Heart right ventricle (tissue), 16 donors: Measurements from ENCODE around the gene CRMP1. TPM values are rescaled to one million over a fixed set of nuclear protein-coding genes. Genes with fewer than 3 reads are reported as not detected.

ENCODE experiments used
- ATAC-seq, 8 donors: fragments of 200-7000 bp; cut with Tn5 transposase; one replicate each; pipeline ENCODE4 v1.9.1; 2020; ENCODE audit warnings: mild to moderate bottlenecking in 8 of 8, moderate library complexity in 8 of 8, moderate number of reproducible peaks in 1 of 8
- DNase-seq, 2 donors: peaks; one replicate each; pipeline ENCODE4 v3.0.0-alpha.2; 2020
- H3K27ac ChIP-seq, 10 donors: fragments of 200-600 bp; sonication (generic) in 2 of 10; one replicate each; pipeline versions ENCODE4 v1.5.0 to v1.8.0; 2020 to 2022; ENCODE audit warnings: mild to moderate bottlenecking in 3 of 10
- H3K27me3 ChIP-seq, 7 donors: fragments of 200-600 bp; one replicate each; pipeline ENCODE4 v1.8.0; 2021 to 2022; ENCODE audit warnings: mild to moderate bottlenecking in 2 of 7
- H3K36me3 ChIP-seq, 9 donors: fragments of 200-600 bp; sonication (generic) in 1 of 9; one replicate each; pipeline versions ENCODE4 v1.5.0 to v1.8.0; 2020 to 2022; ENCODE audit warnings: mild to moderate bottlenecking in 2 of 9
- H3K4me1 ChIP-seq, 9 donors: fragments of 200-600 bp; sonication (generic) in 1 of 9; one replicate each; pipeline versions ENCODE4 v1.5.0 to v1.8.0; 2020 to 2022; ENCODE audit warnings: mild to moderate bottlenecking in 4 of 9
- H3K4me3 ChIP-seq, 10 donors: fragments of 200-600 bp; sonication (generic) in 2 of 10; one replicate each; pipeline versions ENCODE4 v1.5.0 to v1.8.0; 2020 to 2022; ENCODE audit warnings: mild to moderate bottlenecking in 7 of 10, moderate library complexity in 2 of 10
- H3K9me3 ChIP-seq, 11 donors: fragments of 200-600 bp in 10 of 11; sonication (generic) in 2 of 11; one replicate each; pipeline versions ENCODE4 v1.5.0 to v1.8.0; 2013 to 2022; ENCODE audit warnings: mild to moderate bottlenecking in 2 of 11, control low read depth in 1 of 11, moderate library complexity in 1 of 11
- CTCF ChIP-seq, 9 donors: fragments of 200-600 bp; sonication (generic) in 2 of 9; IDR thresholded peaks; one replicate each; pipeline versions ENCODE4 v1.5.0 to v1.8.0; 2021 to 2022; ENCODE audit warnings: antibody characterized with exemption in 9 of 9, mild to moderate bottlenecking in 5 of 9, moderate library complexity in 1 of 9
- WGBS, 2 donors: extraction: QIAGEN DNeasy Blood & Tissue Kit; methylation state at CpG; one replicate each; pipeline ENCODE4 v1.1.7; 2013; ENCODE audit warnings: inconsistent platforms in 1 of 2; 5-methylcytosine and 5-hydroxymethylcytosine counted together
- intact Hi-C, 10 donors: fragments of 100-400 bp; cut with DNase I; formaldehyde crosslinking; loops; one replicate each; pipeline versions ENCODE4 v1.11.1 to v1.14.2; 2022
- polyA plus RNA-seq, 2 donors: library from polyadenylated mRNA; stranded (reverse); fragments of 200-250 nt; gene quantifications; one replicate each; pipeline ENCODE4 v1.2.3, GENCODE V29; 2013
- total RNA-seq, 10 donors: library from RNA; stranded (reverse); fragmentation: NEBNext Ultra II Directional in 3 of 10; extraction: Animal tissue kit (Norgen Biotek cat#: 25700) in 3 of 10; gene quantifications; one replicate each; pipeline versions ENCODE4 v1.2.1 to v1.2.4, GENCODE V29; 2021 to 2023
- donor health status: Arrhythmogenic right ventricular cardiomyopathy.
- donor health status: ischemic (EF 13 %, LVEDD 7.1; RV severe dilation, severe dysfunction).
- donor health status: healthy with polysubstance abuse.
- donor health status: DM: no; HTN: yes; CAD: no.
- donor health status: DM: no; HTN: no; CAD: no.
- donor health status: ischemic (EF 25% LVEDD 6.9; RV normal size, moderate dysfunction).
- donor health status: ischemic (EF 25% LVEDD 5.7; RV mildly dilated, moderate dysfunction).
- donor health status: healthy.
- donor health status: DM: yes; HTN: yes; CAD: no.
- donor health status: Ischemic cardiomyopathy.
- donor health status: ischemic (EF 35%, LVEDD 5.7; RV mildly dilated, moderate dysfunction).
- donor health status: nonischemic (EF 11% LVEDD 7.7; RV severe dilation, severe dysfunction).
- donor health status: DM: yes; HTN: yes; CAD: no.
- donor health status: PGD.
- donor health status: ischemic (EF 29% LVEDD 5.4; RV normal size, mild dysfunction).
- donor health status: nonischemic (EF 23%, LVEDD 6.1; RV moderate dilation, normal function).

Gene CRMP1
- total and polyA plus RNA-seq, 12 donors = 0.40 to 2.3 (median 0.95) TPM

GRCh38 chr4:5798946-5799345 is 93.9 kb downstream of the CRMP1 start:
- no peaks in the 10 kb centered on the region for H3K9me3 ChIP-seq
- DNase-seq (no peak), ATAC-seq (no peak)
- H3K36me3 ChIP-seq = peaks cover 0 to 47% (median 0%) of the 10 kb centered on the region in 9 donors
- 92 to 97% methylated on average over 11 of the region's 11 CpGs for WGBS, 2 donors
- no peaks in the 10 kb centered on the region for H3K27me3 ChIP-seq
- TF ChIP-seq CTCF (IDR thresholded peaks at IDR 0.05) = no peak
- no peaks in the 10 kb centered on the region for H3K4me1 ChIP-seq
- H3K4me3 ChIP-seq = no peak overlapping the region
- intact Hi-C loops = no loop called here
- H3K27ac ChIP-seq = no peak overlapping the region

DNA sequence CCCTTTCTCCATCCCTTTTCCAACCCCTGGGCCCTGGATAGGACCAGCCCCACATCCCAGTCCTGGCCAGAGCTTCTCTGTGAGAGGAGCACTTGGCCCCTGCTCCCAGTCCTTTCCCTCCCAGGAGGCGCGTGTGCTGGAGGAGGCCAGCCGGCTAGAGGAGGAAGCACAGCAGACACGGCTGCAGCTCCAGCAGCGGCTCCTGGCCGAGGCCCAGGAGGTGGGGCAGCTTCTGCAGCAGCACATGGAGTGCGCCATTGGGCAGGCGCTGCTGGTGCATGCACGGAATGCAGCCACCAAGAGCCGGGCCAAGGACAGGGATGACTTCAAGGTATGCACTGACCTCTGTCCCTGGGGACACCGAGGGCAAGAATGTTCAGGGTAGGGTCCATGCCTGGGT is 94.4 kb downstream of the CRMP1 start:
- peak; percentile 14 to 52 for DNase-seq
- TF ChIP-seq CTCF (IDR thresholded peaks at IDR 0.05) = no peak
- H3K27ac ChIP-seq = no peak overlapping the region
- no peaks in the 10 kb centered on the region for H3K27me3 ChIP-seq
- ATAC-seq = peak; percentile 34 to 82 (median 74)
- H3K9me3 ChIP-seq = no peaks in the 10 kb centered on the region
- no peak overlapping the region for H3K4me3 ChIP-seq
- WGBS, 2 donors = 46 to 58% methylated on average over 11 of the region's 11 CpGs
- intact Hi-C loops = no loop called here
- H3K36me3 ChIP-seq = peaks cover 0 to 48% (median 0%) of the 10 kb centered on the region in 9 donors
- no peaks in the 10 kb centered on the region for H3K4me1 ChIP-seq

DNA sequence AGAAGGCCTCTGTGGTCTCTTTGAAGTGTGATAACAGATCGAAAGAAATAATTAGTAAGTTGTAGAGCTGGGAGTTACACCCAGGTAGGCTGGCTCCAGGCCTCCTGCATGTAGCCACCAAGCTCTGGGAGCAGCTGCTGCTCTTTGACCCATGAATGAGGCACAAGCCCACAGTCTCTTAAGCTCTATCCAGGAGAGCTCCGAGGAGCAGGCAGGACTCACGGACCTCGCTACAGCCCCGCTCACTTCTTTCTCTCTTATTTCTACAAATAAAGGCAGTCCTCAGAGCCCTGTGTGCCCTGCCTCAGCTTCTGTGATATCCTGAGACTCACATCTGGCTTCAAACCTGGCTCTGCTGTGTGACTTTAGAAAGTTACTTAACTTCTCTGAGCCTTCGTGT is 95.0 kb downstream of the CRMP1 start:
- 93 to 94% methylated on average over 6 of the region's 6 CpGs for WGBS, 2 donors
- Histone ChIP-seq H3K4me1 (no peaks in the 10 kb centered on the region), H3K9me3 (no peaks in the 10 kb centered on the region), H3K4me3 (no peak overlapping the region), H3K27me3 (no peaks in the 10 kb centered on the region), H3K36me3 (peaks cover 0 to 50% (median 0%) of the 10 kb centered on the region in 9 donors), H3K27ac (no peak overlapping the region)
- ATAC-seq (no peak), DNase-seq (no peak)
- TF ChIP-seq CTCF (IDR thresholded peaks at IDR 0.05) = no peak
- intact Hi-C loops = no loop called here

- intact Hi-C loops = no loop called here
- DNase-seq (no peak), ATAC-seq (peak in 1 of 8 donors; percentile 28)
- Histone ChIP-seq H3K27me3 (no peaks in the 10 kb centered on the region), H3K36me3 (peaks cover 0 to 46% (median 0%) of the 10 kb centered on the region in 9 donors), H3K4me1 (no peaks in the 10 kb centered on the region), H3K9me3 (no peaks in the 10 kb centered on the region), H3K27ac (no peak overlapping the region), H3K4me3 (no peak overlapping the region)
- TF ChIP-seq CTCF (IDR thresholded peaks at IDR 0.05) = no peak
- WGBS, 2 donors = 94 to 96% methylated on average over 18 of the region's 18 CpGs
Measured at GRCh38 chr4:5796976-5797375, 95.9 kb downstream of the CRMP1 start.
